Natural killer cell (primary cell): ENCODE data around the gene EP400. TPM values are rescaled to one million over a fixed set of nuclear protein-coding genes. Genes with fewer than 3 reads are reported as not detected.

Experiments used
- ATAC-seq, 3 donors: fragments of 150-1000 bp in 2 of 3; fragments of 200-7000 bp in 1 of 3; cut with Tn5 transposase; 1 replicate in 1 of 3; 2 replicates in 2 of 3; pipeline ENCODE4 v1.10.0; 2021; ENCODE audit warnings: mild to moderate bottlenecking in 2 of 3, moderate library complexity in 2 of 3
- DNase-seq, 2 donors: peaks; one replicate each; pipeline versions ENCODE4 v3.0.0 to v3.0.0-alpha.2; 2013 to 2021; ENCODE audit warnings: mixed read lengths in 1 of 2
- H3K27ac ChIP-seq: one replicate; pipeline ENCODE4 v1.5.1; 2013; ENCODE audit warnings: mild to moderate bottlenecking, low read length
- H3K27me3 ChIP-seq: one replicate; pipeline ENCODE4 v1.6.1; 2013; ENCODE audit warnings: low read length; ENCODE audit not compliant: control insufficient read depth, insufficient read depth
- H3K36me3 ChIP-seq: one replicate; pipeline ENCODE4 v1.6.1; 2013; ENCODE audit warnings: low read length; ENCODE audit not compliant: control insufficient read depth, insufficient read depth
- H3K4me1 ChIP-seq: one replicate; pipeline ENCODE4 v1.6.1; 2013; ENCODE audit warnings: low read length; ENCODE audit not compliant: control insufficient read depth, insufficient read depth
- H3K4me3 ChIP-seq: one replicate; pipeline ENCODE4 v1.5.1; 2013; ENCODE audit warnings: low read length
- H3K9me3 ChIP-seq: one replicate; pipeline ENCODE4 v1.6.1; 2013; ENCODE audit warnings: low read length; ENCODE audit not compliant: control insufficient read depth, insufficient read depth
- H3K27ac Mint-ChIP-seq, 2 donors: one replicate each; pipeline ENCODE4 v1.8.0; 2022; ENCODE audit warnings: mild to moderate bottlenecking in 2 of 2, mixed read lengths in 2 of 2, moderate library complexity in 1 of 2
- H3K27me3 Mint-ChIP-seq, 2 donors: one replicate each; pipeline ENCODE4 v1.8.0; 2022; ENCODE audit warnings: low read depth in 2 of 2, mixed read lengths in 2 of 2
- H3K36me3 Mint-ChIP-seq: one replicate; pipeline ENCODE4 v1.8.0; 2022; ENCODE audit warnings: mixed read lengths
- H3K4me1 Mint-ChIP-seq, 2 donors: one replicate each; pipeline ENCODE4 v1.8.0; 2022; ENCODE audit warnings: mixed read lengths in 2 of 2
- H3K4me3 Mint-ChIP-seq: one replicate; pipeline ENCODE4 v1.8.0; 2022; ENCODE audit warnings: mild to moderate bottlenecking, moderate library complexity, mixed read lengths
- H3K9me3 Mint-ChIP-seq, 2 donors: one replicate each; pipeline ENCODE4 v1.8.0; 2022; ENCODE audit warnings: mixed read lengths in 2 of 2
- WGBS: methylation state at CpG from one replicate; pipeline ENCODE4 v1.1.7; 2013; ENCODE audit warnings: missing lambda C conversion rate; ENCODE audit not compliant: insufficient coverage; 5-methylcytosine and 5-hydroxymethylcytosine counted together
- intact Hi-C: fragments of 100-400 bp; cut with micrococcal nuclease; formaldehyde crosslinking; loops from one replicate; pipeline ENCODE4 v1.14.2; 2022
- total RNA-seq, 4 donors: library from RNA; stranded (reverse); fragments of 120-200 nt in 1 of 4; gene quantifications; one replicate each; pipeline versions ENCODE4 v1.2.3 to v1.2.4, GENCODE V29; 2013 to 2022
- TF ChIP-seq, protein P1 (sequence below): fragments of 200-600 bp; IDR thresholded peaks from one replicate; pipeline ENCODE4 v1.8.0; 2022; ENCODE audit warnings: antibody characterized with exemption

Gene EP400
- total RNA-seq, 3 donors from 2014 or later (not counting 1 experiment from before 2014, with no cell fraction given) = 62.8 to 81.1 (median 80.1) TPM

DNA sequence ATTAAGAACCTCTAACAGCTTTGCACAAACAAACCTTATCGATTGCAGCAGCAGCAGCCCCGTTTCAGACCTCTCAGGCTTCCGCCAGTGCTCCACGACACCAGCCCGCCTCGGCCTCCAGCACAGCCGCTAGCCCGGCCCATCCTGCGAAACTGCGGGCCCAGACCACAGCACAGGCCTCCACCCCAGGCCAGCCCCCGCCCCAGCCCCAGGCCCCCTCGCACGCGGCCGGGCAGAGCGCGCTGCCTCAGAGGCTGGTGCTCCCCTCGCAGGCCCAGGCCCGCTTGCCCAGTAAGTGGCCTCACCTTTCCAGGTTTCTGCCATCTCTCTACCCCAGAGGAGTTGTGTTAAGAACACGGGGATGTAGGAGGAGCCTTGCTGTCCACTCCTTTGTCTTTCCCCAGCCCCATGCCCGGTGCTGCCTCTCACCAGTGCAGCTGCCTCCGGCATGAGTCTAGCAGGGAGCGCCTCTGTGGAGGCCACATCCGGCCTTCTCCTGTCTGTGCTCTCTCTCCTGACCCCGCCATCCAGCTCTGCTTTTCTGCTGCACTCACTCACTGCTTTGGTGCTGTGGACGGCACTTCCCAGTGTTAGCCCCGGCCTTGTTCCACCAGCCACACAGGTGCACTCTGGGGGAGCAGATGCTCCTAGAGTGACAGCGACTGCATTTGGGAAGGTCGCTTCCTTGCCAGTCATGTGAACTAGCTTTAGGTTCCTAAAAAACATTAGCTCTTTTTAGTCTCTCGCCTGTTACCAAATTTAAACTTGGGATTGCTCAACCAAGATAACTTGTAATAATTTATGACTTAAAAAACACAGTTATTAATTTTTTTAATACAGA is 71.5 kb downstream of the EP400 start:
- Mint-ChIP-seq H3K4me1 (no peaks in the 10 kb centered on the region), H3K9me3 (no peaks in the 10 kb centered on the region), H3K27me3 (no peaks in the 10 kb centered on the region), H3K4me3 (no peak overlapping the region), H3K27ac (no peak overlapping the region), H3K36me3 (peaks cover 15% of the 10 kb centered on the region)
- no peak overlapping the region for H3K27ac ChIP-seq
- TF ChIP-seq, protein P1, sequence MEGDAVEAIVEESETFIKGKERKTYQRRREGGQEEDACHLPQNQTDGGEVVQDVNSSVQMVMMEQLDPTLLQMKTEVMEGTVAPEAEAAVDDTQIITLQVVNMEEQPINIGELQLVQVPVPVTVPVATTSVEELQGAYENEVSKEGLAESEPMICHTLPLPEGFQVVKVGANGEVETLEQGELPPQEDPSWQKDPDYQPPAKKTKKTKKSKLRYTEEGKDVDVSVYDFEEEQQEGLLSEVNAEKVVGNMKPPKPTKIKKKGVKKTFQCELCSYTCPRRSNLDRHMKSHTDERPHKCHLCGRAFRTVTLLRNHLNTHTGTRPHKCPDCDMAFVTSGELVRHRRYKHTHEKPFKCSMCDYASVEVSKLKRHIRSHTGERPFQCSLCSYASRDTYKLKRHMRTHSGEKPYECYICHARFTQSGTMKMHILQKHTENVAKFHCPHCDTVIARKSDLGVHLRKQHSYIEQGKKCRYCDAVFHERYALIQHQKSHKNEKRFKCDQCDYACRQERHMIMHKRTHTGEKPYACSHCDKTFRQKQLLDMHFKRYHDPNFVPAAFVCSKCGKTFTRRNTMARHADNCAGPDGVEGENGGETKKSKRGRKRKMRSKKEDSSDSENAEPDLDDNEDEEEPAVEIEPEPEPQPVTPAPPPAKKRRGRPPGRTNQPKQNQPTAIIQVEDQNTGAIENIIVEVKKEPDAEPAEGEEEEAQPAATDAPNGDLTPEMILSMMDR = no peak
- H3K27me3 ChIP-seq = no peaks in the 10 kb centered on the region
- H3K4me3 ChIP-seq = no peak overlapping the region
- DNase-seq (no peak), ATAC-seq (no peak)
- 97% methylated on average over 29 of the region's 30 CpGs for WGBS
- H3K9me3 ChIP-seq = no peaks in the 10 kb centered on the region
- intact Hi-C loops = no loop called here
- peaks cover 69% of the 10 kb centered on the region for H3K36me3 ChIP-seq
- H3K4me1 ChIP-seq = no peaks in the 10 kb centered on the region

DNA sequence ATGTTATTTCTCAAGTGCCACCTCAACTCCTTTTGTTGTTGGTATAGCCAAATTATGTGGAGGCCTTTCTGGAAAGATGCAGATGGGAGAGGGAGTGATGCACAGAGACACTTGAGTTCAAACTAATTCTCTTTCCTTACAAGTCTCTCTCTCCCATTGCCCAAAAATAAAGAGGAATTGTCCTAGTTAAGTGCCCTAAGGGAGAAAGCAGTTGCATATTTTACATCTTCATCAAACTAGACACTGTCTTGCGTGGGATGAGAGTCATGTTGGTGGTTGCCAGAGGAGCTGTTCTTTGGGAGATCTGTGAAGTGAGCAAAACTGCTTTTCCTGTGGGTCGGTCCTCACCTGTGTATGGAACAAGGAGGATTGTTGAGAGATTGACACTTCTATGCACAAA is 72.2 kb downstream of the EP400 start:
- intact Hi-C loops = no loop called here
- no peak overlapping the region for H3K27ac Mint-ChIP-seq

DNA sequence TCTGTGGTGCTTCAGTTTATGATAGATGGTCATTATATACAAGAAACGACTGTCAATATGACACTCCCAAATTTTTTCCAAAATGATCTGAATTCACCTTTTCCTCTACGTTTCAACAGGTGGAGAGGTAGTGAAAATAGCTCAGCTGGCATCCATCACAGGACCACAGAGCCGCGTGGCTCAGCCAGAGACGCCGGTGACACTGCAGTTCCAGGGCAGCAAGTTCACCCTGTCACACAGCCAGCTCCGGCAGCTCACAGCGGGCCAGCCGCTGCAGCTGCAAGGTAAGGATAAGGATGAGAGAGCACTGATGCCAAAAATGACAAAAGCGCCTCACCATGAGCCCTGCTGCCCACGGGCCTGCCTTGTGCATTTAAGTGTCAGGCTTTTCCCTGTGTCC is 73.9 kb downstream of the EP400 start:
- peaks cover 15% of the 10 kb centered on the region for H3K36me3 Mint-ChIP-seq
- DNase-seq (no peak), ATAC-seq (no peak)
- intact Hi-C loops = no loop called here
- Histone ChIP-seq H3K36me3 (peaks cover 73% of the 10 kb centered on the region), H3K4me3 (no peak overlapping the region), H3K4me1 (no peaks in the 10 kb centered on the region), H3K27me3 (no peaks in the 10 kb centered on the region), H3K9me3 (no peaks in the 10 kb centered on the region), H3K27ac (no peak overlapping the region)
- H3K27me3 Mint-ChIP-seq = no peaks in the 10 kb centered on the region
- WGBS = 96% methylated on average over 10 of the region's 11 CpGs
- H3K4me3 Mint-ChIP-seq = no peak overlapping the region
- no peaks in the 10 kb centered on the region for H3K4me1 Mint-ChIP-seq
- H3K27ac Mint-ChIP-seq = no peak overlapping the region
- H3K9me3 Mint-ChIP-seq = no peaks in the 10 kb centered on the region
- TF ChIP-seq, protein P1 = no peak

More for the DNA sequence above, 72.2 kb downstream of the EP400 start:
- ATAC-seq (no peak), DNase-seq (no peak)
- no peaks in the 10 kb centered on the region for H3K9me3 ChIP-seq
- H3K36me3 ChIP-seq = peaks cover 72% of the 10 kb centered on the region
- Mint-ChIP-seq H3K4me1 (no peaks in the 10 kb centered on the region), H3K27me3 (no peaks in the 10 kb centered on the region), H3K36me3 (peaks cover 15% of the 10 kb centered on the region), H3K9me3 (no peaks in the 10 kb centered on the region), H3K4me3 (no peak overlapping the region)
- H3K4me3 ChIP-seq = no peak overlapping the region
- no peak overlapping the region for H3K27ac ChIP-seq
- H3K4me1 ChIP-seq = no peaks in the 10 kb centered on the region
- TF ChIP-seq, protein P1 = no peak
- no peaks in the 10 kb centered on the region for H3K27me3 ChIP-seq
- no CpG with 5 or more reads among the region's 2 CpGs for WGBS

DNA sequence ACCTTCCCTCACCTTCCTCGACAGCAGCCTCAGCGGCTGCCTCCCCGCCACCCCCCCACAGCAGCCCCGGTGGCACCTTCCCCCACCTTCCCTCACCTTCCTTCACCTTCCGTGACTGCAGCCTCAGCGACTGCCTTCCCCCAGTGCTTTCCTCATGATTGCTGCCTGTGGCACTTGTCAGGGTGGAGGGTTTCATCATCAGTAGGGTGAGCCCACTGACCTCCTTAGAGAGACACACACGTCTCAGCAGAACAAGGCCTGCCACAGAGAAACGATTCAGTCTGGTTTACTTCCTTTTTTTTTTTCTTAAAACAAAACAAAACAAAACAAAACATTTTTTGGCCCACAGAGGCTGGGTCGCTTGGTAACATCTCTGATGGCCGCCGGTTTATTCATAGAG is 75.0 kb downstream of the EP400 start:
- Mint-ChIP-seq H3K27ac (no peak overlapping the region), H3K36me3 (peaks cover 15% of the 10 kb centered on the region), H3K9me3 (no peaks in the 10 kb centered on the region), H3K4me3 (no peak overlapping the region), H3K4me1 (no peaks in the 10 kb centered on the region), H3K27me3 (no peaks in the 10 kb centered on the region)
- DNase-seq (no peak), ATAC-seq (no peak)
- Histone ChIP-seq H3K4me3 (no peak overlapping the region), H3K4me1 (no peaks in the 10 kb centered on the region), H3K9me3 (no peaks in the 10 kb centered on the region), H3K36me3 (peaks cover 76% of the 10 kb centered on the region), H3K27me3 (no peaks in the 10 kb centered on the region), H3K27ac (no peak overlapping the region)
- 78% methylated on average over 11 of the region's 11 CpGs for WGBS
- TF ChIP-seq, protein P1 = no peak
- intact Hi-C loops = no loop called here
